Measurements from ENCODE around the gene RAB3C.

- TF ChIP-seq TARDBP (IDR thresholded peaks at IDR 0.05) (no peak), FOXM1 (IDR thresholded peaks at IDR 0.05; ENCODE audit: borderline replicate concordance) (no peak), PKNOX1 (IDR thresholded peaks at IDR 0.05) (no peak), FOXK2 (IDR thresholded peaks at IDR 0.05) (no peak), SP1 (IDR thresholded peaks at IDR 0.05) (no peak), BHLHE40 (IDR thresholded peaks at IDR 0.05; ENCODE audit: borderline replicate concordance) (no peak), FOXA1 (IDR thresholded peaks at IDR 0.05) (no peak)
Observed at GRCh38 chr5:58641533-58641932, 58.7 kb downstream of the RAB3C start.

Measured in HEK293T (cell line).